A673 (cell line): ENCODE results near the gene ST8SIA5. TPM values are rescaled to one million over a fixed set of nuclear protein-coding genes. Genes with fewer than 3 reads are reported as not detected.

Experiments used
- BruUV-seq: library from RNA; stranded (reverse); fragments of 400-500 nt; replicated peaks from 2 replicates; lab custom pipeline; 2021; lab: Mats Ljungman, UMichigan
- CTCF ChIA-PET: fragments of 300-600 bp; sonication (Branson Sonifier 250); formaldehyde crosslinking; loops from one replicate; lab custom pipeline; 2022; ENCODE audit warnings: antibody characterized with exemption; lab: Charles Lee
- POLR2A ChIA-PET: fragments of 300-600 bp; sonication (Branson Sonifier 250); formaldehyde crosslinking; loops from one replicate; lab custom pipeline; 2022; ENCODE audit warnings: antibody characterized with exemption; ENCODE audit not compliant: low non-redundant PET; lab: Charles Lee
- DNase-seq: peaks from one replicate; pipeline ENCODE4 v3.0.0-alpha.2; 2015; ENCODE audit warnings: low spot score
- H3K27ac ChIP-seq: fragments of 200-600 bp; sonication (generic); 2 replicates; pipeline ENCODE4 v1.5.1; 2016; ENCODE audit warnings: mixed run types, low read depth, mild to moderate bottlenecking, mixed read lengths, antibody characterized with exemption, low read length; ENCODE audit not compliant: poor library complexity, severe bottlenecking
- H3K27me3 ChIP-seq: fragments of 200-600 bp; sonication (generic); replicated peaks from 2 replicates; pipeline ENCODE4 v1.6.1; 2017; ENCODE audit warnings: mixed run types, low read depth, mild to moderate bottlenecking, mixed read lengths, antibody characterized with exemption, low read length; ENCODE audit not compliant: insufficient read depth, poor library complexity
- H3K36me3 ChIP-seq: fragments of 200-600 bp; sonication (generic); 2 replicates; pipeline ENCODE4 v1.6.1; 2016; ENCODE audit warnings: mixed run types, mild to moderate bottlenecking, mixed read lengths, antibody characterized with exemption, low read length; ENCODE audit not compliant: insufficient read depth, poor library complexity, severe bottlenecking
- H3K4me1 ChIP-seq: fragments of 200-600 bp; sonication (generic); 2 replicates; pipeline ENCODE4 v1.6.1; 2017; ENCODE audit warnings: mixed run types, mild to moderate bottlenecking, mixed read lengths, antibody characterized with exemption, low read length; ENCODE audit not compliant: insufficient read depth, poor library complexity, severe bottlenecking
- H3K4me3 ChIP-seq: fragments of 200-600 bp; sonication (generic); 2 replicates; pipeline ENCODE4 v1.5.1; 2016; ENCODE audit warnings: low read depth, mixed run types, mild to moderate bottlenecking, mixed read lengths, low read length; ENCODE audit not compliant: poor library complexity, severe bottlenecking
- H3K9me3 ChIP-seq: fragments of 200-600 bp; sonication (generic); 2 replicates; pipeline ENCODE4 v1.6.1; 2016; ENCODE audit warnings: mixed run types, low read depth, mild to moderate bottlenecking, mixed read lengths, antibody characterized with exemption, low read length; ENCODE audit not compliant: poor library complexity, severe bottlenecking
- CTCF ChIP-seq: fragments of 300-800, 200-600 bp; sonication (generic); conservative IDR thresholded peaks from 2 replicates; pipeline ENCODE4 v1.5.1; 2017; ENCODE audit warnings: low read depth, mild to moderate bottlenecking, antibody characterized with exemption, low read length, moderate library complexity, mixed read lengths
- EZH2 ChIP-seq: fragments of 200-600 bp; sonication (generic); IDR thresholded peaks from 2 replicates; pipeline ENCODE4 v1.6.1; 2017; ENCODE audit warnings: borderline replicate concordance, low read depth, mild to moderate bottlenecking, mixed read lengths, antibody characterized with exemption, low read length; ENCODE audit not compliant: poor library complexity, severe bottlenecking
- intact Hi-C: fragments of 100-400 bp; cut with micrococcal nuclease; formaldehyde crosslinking; loops from one replicate; pipeline ENCODE4 v1.10.0; 2022; ENCODE audit not compliant: unreplicated experiment
- total RNA-seq: library from RNA; stranded (reverse); gene quantifications from 2 replicates; pipeline ENCODE4 v1.2.3, GENCODE V29; 2021

ST8SIA5 gene
- total RNA-seq, 1 experiment from 2014 or later: 17.9 TPM

- Histone ChIP-seq H3K27ac (no peak overlapping the region), H3K9me3 (no peaks in the 10 kb centered on the region), H3K27me3 (no peaks in the 10 kb centered on the region), H3K36me3 (no peaks in the 10 kb centered on the region), H3K4me1 (no peaks in the 10 kb centered on the region), H3K4me3 (no peak overlapping the region)
- no TSS peak for BruUV-seq
- DNase-seq: no peak
- ChIA-PET CTCF (no interaction called here), POLR2A (no interaction called here)
- TF ChIP-seq EZH2: no peak
- no peak for TF ChIP-seq CTCF
- intact Hi-C loops: no loop called here
Observed at GRCh38 chr18:46630991-46631390, 125.9 kb downstream of the ST8SIA5 start.

GRCh38 chr18:46630160-46630559 lies 126.7 kb downstream of the ST8SIA5 start:
- Histone ChIP-seq H3K9me3 (no peaks in the 10 kb centered on the region), H3K27me3 (no peaks in the 10 kb centered on the region), H3K36me3 (no peaks in the 10 kb centered on the region), H3K4me3 (no peak overlapping the region), H3K4me1 (no peaks in the 10 kb centered on the region), H3K27ac (no peak overlapping the region)
- TF ChIP-seq CTCF (no peak), EZH2 (no peak)
- ChIA-PET CTCF (no interaction called here), POLR2A (no interaction called here)
- intact Hi-C loops: no loop called here
- no TSS peak for BruUV-seq
- peak; percentile 26 for DNase-seq

- intact Hi-C loops: no loop called here
- DNase-seq: no peak
- Histone ChIP-seq H3K36me3 (no peaks in the 10 kb centered on the region), H3K9me3 (no peaks in the 10 kb centered on the region), H3K4me3 (no peak overlapping the region), H3K4me1 (no peaks in the 10 kb centered on the region), H3K27ac (no peak overlapping the region), H3K27me3 (no peaks in the 10 kb centered on the region)
- ChIA-PET CTCF (no interaction called here), POLR2A (no interaction called here)
- BruUV-seq: no TSS peak
- TF ChIP-seq CTCF (no peak), EZH2 (no peak)
Observed at GRCh38 chr18:46629361-46629760, 127.5 kb downstream of the ST8SIA5 start.
